Ascending aorta (tissue), 2 donors: ENCODE results near the gene C14orf180. TPM values are rescaled to one million over a fixed set of nuclear protein-coding genes. Genes with fewer than 3 reads are reported as not detected.
A peak's percentile ranks its signal among the peaks of the same experiment; 100 is the strongest.

ENCODE experiments used
- DNase-seq, 2 donors: peaks; one replicate each; pipeline ENCODE4 v3.0.0-alpha.2; 2019; ENCODE audit warnings: low spot score in 2 of 2
- H3K27ac ChIP-seq, 2 donors: fragments of 200-600 bp; sonication (generic); one replicate each; pipeline ENCODE4 v1.5.1; 2016 to 2017; ENCODE audit warnings: mild to moderate bottlenecking in 1 of 2
- H3K27me3 ChIP-seq: fragments of 200-600 bp; sonication (generic); one replicate; pipeline ENCODE4 v1.5.1; 2017
- H3K36me3 ChIP-seq, 2 donors: fragments of 200-600 bp; sonication (generic); one replicate each; pipeline ENCODE4 v1.5.1; 2016
- H3K4me1 ChIP-seq, 2 donors: fragments of 200-600 bp; sonication (generic); one replicate each; pipeline ENCODE4 v1.5.1; 2016 to 2017; ENCODE audit warnings: mild to moderate bottlenecking in 1 of 2
- H3K4me3 ChIP-seq, 2 donors: fragments of 200-600 bp; sonication (generic); one replicate each; pipeline ENCODE4 v1.5.1; 2016 to 2017; ENCODE audit warnings: mild to moderate bottlenecking in 1 of 2
- H3K9me3 ChIP-seq, 2 donors: fragments of 200-600 bp; sonication (generic); one replicate each; pipeline ENCODE4 v1.5.1; 2016
- intact Hi-C: fragments of 100-400 bp; cut with DNase I; formaldehyde crosslinking; loops from one replicate; pipeline ENCODE4 v1.15.1; 2023
- total RNA-seq: library from RNA; depleted of rRNA; stranded (reverse); fragments of >200 nt; gene quantifications from one replicate; pipeline ENCODE4 v1.1.0, GENCODE V29; 2016
- TF ChIP-seq, protein P1 (sequence below), 3 experiments: fragments of 200-600 bp in 2 of 3; fragments of 450-650 bp in 1 of 3; sonication (generic) in 2 of 3; IDR thresholded peaks; one replicate each; pipeline ENCODE4 v1.5.1; 2016 to 2019; ENCODE audit warnings: antibody characterized with exemption in 3 of 3, mild to moderate bottlenecking in 1 of 3, moderate library complexity in 1 of 3

C14orf180 gene
- total RNA-seq, 1 donor from 2014 or later, result 0.21 TPM

DNA sequence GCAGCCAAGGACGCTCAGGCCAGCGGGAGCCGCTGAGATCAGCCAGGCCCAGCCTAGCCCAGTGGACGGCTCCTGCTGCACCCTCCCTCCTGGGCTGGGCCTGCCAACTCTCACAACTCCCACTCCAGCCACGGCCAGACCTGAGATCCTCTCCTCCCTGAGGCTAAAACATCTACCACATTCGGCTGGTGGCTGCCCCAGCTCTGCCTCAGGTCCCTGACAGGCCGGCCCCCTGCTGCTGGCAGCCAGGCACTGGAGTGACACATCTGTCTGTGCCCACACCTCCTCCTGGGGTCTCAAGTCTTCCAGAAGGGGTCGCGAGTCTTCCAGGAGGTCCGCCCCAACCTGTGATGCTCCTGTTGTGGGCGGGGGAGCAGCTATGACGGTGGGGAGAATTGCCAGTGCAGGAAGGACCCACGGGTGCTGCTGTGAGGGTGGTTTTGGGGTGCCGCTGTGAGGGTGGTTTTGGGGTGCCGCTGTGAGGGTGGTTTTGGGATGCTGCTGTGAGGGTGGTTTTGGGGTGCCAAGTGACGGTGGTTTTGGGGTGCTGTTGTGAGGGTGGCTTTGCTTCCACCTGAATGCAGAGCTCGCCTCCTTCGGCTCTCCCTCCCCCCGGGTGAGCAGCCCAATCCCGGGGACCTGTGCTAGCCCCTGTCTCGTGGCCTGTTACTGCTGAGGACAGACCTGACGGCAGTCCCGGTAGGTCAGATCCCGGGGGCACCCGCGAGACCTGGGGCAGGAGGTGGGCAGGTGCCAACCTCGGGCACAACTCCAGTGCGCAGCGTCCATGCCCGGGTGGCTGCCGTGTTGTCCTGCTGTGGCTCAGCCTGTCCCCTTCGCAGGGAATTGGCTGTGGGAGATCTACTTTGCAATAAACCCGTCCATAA, 27.5 kb upstream of the C14orf180 start:
- H3K4me1 ChIP-seq, result no peaks in the 10 kb centered on the region
- H3K4me3 ChIP-seq, result no peak overlapping the region
- no peaks in the 10 kb centered on the region for H3K9me3 ChIP-seq
- TF ChIP-seq, protein P1, sequence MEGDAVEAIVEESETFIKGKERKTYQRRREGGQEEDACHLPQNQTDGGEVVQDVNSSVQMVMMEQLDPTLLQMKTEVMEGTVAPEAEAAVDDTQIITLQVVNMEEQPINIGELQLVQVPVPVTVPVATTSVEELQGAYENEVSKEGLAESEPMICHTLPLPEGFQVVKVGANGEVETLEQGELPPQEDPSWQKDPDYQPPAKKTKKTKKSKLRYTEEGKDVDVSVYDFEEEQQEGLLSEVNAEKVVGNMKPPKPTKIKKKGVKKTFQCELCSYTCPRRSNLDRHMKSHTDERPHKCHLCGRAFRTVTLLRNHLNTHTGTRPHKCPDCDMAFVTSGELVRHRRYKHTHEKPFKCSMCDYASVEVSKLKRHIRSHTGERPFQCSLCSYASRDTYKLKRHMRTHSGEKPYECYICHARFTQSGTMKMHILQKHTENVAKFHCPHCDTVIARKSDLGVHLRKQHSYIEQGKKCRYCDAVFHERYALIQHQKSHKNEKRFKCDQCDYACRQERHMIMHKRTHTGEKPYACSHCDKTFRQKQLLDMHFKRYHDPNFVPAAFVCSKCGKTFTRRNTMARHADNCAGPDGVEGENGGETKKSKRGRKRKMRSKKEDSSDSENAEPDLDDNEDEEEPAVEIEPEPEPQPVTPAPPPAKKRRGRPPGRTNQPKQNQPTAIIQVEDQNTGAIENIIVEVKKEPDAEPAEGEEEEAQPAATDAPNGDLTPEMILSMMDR (IDR thresholded peaks at IDR 0.05), result no peak
- intact Hi-C loops, result no loop called here
- DNase-seq, result peak in 1 of 2 donors; percentile 47
- no peaks in the 10 kb centered on the region for H3K27me3 ChIP-seq
- no peaks in the 10 kb centered on the region for H3K36me3 ChIP-seq
- H3K27ac ChIP-seq, result no peak overlapping the region

DNA sequence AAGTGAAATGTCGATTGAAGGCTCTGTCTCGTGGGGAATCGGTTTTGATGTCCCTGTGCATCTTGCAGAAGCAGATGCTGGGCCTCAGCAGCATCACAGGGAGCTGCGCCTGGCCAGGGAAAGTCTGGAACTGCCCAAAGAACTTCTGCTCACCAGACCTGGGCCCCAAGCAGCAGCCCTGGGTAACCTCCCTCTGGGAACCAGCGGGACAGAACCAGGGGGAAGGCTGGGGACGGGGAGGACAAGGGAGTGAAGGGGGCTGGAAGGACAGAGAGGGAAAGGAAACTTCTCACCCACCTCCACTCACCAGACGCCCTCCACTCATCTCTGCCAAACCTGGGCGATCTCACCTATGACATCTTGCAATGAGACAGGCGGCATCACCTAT, 26.8 kb upstream of the C14orf180 start:
- intact Hi-C loops, result no loop called here
- peak in 1 of 2 donors; percentile 33 for DNase-seq
- TF ChIP-seq, protein P1 (IDR thresholded peaks at IDR 0.05), result no peak
- H3K9me3 ChIP-seq, result no peaks in the 10 kb centered on the region
- no peaks in the 10 kb centered on the region for H3K4me1 ChIP-seq
- no peaks in the 10 kb centered on the region for H3K36me3 ChIP-seq
- H3K27me3 ChIP-seq, result no peaks in the 10 kb centered on the region
- no peak overlapping the region for H3K27ac ChIP-seq
- H3K4me3 ChIP-seq, result no peak overlapping the region

DNA sequence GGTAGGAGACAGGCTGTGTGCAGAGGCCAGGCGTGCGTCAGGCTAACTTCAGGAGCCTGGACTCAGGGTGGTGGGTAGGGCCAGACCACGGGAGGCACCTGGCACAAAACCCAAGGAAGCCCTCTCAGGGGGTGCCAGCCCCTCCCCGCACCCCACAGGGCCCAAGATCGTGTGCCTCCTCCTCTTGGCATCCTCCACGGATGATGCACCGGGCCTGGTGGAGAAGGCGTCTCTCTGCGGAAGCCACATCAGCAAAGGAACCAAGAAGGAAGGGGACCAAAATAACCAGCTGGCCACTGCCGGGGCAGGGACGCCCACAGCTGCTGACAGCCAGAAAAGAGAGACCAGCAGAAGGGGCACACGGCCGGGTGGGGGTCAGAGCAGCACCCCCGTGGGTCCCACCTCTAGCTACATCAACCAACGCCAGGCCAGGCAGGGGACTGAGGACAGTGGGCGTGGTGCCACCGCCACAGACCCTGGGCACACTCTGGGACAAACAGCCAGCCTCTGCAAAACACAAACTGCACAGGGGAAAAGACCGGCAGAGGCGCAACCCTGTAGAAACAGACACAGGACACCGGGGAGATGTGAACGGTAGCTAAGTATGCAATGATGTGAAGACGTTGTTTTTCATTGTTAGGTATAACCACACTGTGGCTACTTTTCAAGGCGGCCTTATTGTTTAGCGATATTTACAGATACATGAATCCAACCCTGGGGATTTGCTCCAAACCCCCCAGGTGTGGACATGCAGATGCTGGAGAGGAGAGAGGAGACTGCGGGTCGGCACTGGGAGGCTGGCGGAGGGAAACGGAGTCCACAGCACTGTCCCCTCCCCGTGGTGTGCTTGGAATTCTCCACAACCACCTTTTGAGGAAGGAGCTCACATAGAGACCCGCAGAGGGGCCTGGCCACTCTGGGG, 26.1 kb upstream of the C14orf180 start:
- intact Hi-C loops, result no loop called here
- Histone ChIP-seq H3K27ac (no peak overlapping the region), H3K36me3 (no peaks in the 10 kb centered on the region), H3K4me1 (no peaks in the 10 kb centered on the region), H3K4me3 (no peak overlapping the region), H3K27me3 (no peaks in the 10 kb centered on the region), H3K9me3 (no peaks in the 10 kb centered on the region)
- DNase-seq, result peak in 1 of 2 donors; percentile 39
- TF ChIP-seq, protein P1 (IDR thresholded peaks at IDR 0.05), result no peak

DNA sequence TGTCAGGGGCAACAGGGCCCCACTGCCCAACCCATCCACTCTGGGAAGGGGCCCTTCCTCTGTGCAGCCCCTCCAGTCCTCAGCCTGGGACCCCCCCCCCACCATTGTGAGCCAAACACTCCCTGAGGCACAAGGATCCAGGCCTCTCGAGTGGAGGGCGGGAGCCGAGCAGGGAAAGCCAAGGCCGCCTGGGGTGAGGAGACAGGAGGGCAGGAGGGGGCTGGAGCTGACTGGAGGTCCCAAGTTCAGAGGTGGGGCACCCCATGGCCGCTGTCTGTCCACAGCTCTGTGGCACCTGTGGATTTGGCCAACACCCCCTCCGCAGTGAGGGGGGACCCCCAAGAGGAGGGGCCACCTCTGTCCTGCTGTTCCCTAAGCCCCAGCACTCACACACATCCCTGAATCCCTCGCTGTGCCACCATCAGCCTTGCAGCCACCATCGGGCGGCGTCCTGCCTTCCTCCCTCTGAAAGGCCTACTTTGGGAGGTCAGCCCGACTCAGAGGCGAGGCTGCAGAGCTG, 25.4 kb upstream of the C14orf180 start:
- Histone ChIP-seq H3K9me3 (no peaks in the 10 kb centered on the region), H3K4me3 (no peak overlapping the region), H3K27ac (no peak overlapping the region), H3K4me1 (no peaks in the 10 kb centered on the region), H3K27me3 (no peaks in the 10 kb centered on the region), H3K36me3 (no peaks in the 10 kb centered on the region)
- DNase-seq, result peak in 1 of 2 donors; percentile 42
- intact Hi-C loops, result no loop called here
- TF ChIP-seq, protein P1 (IDR thresholded peaks at IDR 0.05), result no peak

DNA sequence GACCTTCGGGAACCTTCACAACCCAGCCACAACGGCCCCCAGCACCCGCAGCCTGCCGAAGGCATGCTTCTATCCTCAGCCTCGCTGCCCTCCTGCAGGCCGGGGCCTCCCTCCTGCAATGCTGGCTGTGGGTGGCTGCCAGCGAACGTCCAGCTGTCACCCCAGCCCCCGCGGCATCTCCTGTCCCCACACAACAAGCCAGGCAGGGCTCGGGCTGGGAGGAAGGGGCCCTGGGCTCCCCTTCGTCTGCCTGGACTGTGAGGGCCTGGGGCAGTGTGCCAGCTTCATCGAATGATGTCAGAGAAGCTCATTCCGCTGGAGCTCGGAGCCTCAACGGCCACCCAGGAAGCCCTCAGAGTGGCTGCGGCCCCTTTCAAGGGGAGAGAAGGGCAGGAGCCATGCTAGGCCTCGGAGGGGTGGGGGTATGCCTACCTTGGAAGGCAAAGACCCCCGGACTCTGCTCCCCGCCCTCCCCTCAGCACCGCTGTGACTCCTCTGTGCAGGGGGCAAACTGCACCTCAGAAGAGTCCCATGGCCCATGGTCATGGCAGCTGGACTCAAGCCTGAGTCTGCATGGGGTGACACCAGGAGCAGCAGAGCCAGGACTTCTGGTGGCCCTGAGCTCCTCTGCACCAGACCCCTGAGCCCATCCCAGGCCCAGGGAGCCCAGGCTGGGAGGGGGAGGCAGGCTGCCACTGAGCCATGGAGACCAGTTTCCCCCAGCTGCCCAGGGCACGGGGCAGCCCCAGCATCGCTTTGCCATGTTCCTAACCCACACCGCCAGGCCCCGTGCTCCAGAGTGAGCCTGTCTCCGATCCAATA, 24.7 kb upstream of the C14orf180 start:
- Histone ChIP-seq H3K9me3 (no peaks in the 10 kb centered on the region), H3K27ac (no peak overlapping the region), H3K27me3 (no peaks in the 10 kb centered on the region), H3K36me3 (no peaks in the 10 kb centered on the region), H3K4me3 (no peak overlapping the region), H3K4me1 (no peaks in the 10 kb centered on the region)
- peak in 1 of 2 donors; percentile 39 for DNase-seq
- TF ChIP-seq, protein P1 (IDR thresholded peaks at IDR 0.05), result no peak
- intact Hi-C loops, result no loop called here
